Testis (tissue), 2 donors: ENCODE data around the gene SNX30.

Source experiments
- CTCF ChIP-seq, 3 experiments: fragments of 450-650 bp in 2 of 3; fragments of 200-600 bp in 1 of 3; sonication (generic) in 1 of 3; IDR thresholded peaks; one replicate each; pipeline ENCODE4 v1.5.1; 2016 to 2019; ENCODE audit warnings: antibody characterized with exemption in 3 of 3, mild to moderate bottlenecking in 2 of 3, moderate library complexity in 1 of 3
- POLR2A ChIP-seq: fragments of 450-650 bp; IDR thresholded peaks from one replicate; pipeline ENCODE4 v1.6.1; 2017; ENCODE audit warnings: antibody characterized with exemption, mild to moderate bottlenecking, moderate library complexity

- TF ChIP-seq CTCF (IDR thresholded peaks at IDR 0.05) = no peak
- TF ChIP-seq POLR2A = no peak
Measured at GRCh38 chr9:112764837-112765236, 14.3 kb downstream of the SNX30 start.
